ENCODE data around the gene HUNK.
"Not testable (repeated sequence)": the region's sequence is repeated elsewhere in the genome, so short reads cannot be mapped to it uniquely, and the experiment has no call there.

HUNK gene

DNA sequence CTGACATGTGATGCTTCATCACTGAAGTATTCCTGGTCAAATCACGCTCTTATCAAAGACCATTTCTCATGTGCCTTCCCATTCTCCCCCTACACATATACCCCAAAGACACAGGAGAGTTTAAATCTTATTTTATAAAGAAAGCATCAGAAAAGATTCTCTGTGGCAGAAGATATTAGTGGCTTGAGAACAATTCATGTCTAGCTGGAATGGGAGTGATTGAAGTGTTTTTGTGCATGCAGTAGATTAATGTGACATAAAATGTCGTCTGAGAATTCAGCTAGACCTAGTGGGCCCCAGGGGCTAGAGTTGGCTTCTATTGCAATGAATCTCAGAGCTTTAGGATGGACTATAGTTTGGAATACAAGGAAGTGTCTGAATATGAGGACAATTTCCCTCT is 163.9 kb downstream of the HUNK start:
- H3K27ac ChIP-seq = no peak overlapping the region
- DNase-seq (ENCODE audit: low read depth, low spot score) = no peak

DNA sequence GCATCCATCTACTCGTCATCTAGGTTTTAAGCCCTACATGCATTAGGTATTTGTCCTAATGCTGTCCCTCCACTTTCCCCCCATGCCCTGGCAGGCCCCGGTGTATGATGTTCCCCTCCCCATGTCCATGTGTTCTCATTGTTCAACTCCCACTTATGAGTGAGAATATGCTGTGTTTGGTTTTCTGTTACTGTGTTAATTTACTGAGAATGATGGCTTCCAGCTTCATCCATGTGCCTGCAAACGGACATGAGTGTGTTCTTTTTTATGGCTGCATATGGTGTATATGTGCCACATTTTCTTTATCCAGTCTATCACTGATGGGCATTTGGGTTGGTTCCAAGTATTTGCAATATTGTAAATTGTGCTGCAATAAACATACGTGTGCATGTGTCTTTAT is 165.9 kb downstream of the HUNK start:
- not testable (repeated sequence) for H3K27ac ChIP-seq; DNase-seq (ENCODE audit: low read depth, low spot score)

DNA sequence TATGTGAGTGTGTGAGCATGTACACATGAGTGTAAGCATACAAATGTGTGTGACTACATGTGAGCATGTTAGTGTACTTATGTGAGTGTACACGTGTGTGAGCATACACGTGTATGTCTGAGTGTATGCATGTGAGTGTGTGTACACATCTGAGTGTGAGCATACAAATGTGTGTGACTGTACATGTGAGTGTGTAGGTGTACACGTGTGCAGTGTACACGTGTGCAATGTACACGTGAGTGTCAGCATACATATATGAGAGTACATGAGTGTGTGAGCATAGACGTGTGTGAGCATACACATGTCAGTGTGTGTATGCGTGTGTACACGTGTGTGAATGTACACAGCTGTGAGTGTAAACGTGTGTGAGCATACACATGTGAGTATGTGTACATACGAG is 170.6 kb downstream of the HUNK start:
- H3K27ac ChIP-seq = no peak overlapping the region

DNA sequence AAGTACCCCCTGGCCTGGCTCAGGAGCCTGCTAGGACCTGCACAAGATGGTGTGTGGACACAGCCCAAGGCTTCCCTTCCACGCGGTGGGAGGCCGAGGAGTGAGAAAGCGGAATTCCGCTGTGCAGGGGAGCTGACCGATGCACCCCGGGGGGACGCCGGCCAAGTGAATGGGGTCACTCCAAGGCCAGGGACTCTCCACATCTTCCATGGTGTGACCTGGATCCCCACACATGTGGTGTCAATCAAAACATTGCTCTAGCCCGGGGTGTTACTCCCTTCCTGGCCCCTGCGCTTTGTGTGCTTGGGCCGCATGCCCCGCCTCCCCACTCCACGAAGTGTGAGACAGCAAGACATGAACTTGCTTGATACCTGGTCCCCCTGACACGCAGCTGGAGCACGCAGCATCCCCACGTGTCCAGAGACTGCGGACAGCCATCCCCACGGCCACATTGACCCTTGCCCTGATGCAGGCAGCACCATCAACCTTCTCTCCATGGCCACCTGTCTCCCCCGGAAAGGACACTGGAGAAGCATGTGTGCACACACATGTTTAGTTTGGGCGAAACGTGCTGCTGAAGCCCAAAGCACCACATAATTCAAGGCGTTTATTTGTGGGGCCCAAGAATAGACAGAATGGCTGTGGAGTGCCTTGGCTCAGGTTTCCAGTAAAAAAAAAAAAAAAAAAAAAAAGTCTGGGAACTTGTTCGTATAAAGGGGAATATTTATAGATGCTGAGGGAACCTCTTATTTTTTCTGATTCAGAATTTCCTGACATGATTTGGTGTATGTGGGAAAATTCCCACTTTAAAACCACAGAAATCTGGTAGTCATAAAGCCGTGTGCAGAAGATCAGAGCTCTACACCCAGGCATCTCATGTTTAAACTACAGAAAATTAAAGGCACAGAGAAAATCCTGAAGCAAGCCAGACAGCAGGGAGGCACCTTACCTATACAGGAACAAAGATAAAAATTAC is 171.7 kb downstream of the HUNK start:
- no peak for DNase-seq (ENCODE audit: low read depth, low spot score)
- no peak overlapping the region for H3K27ac ChIP-seq

More for the DNA sequence above, 170.6 kb downstream of the HUNK start:
- no peak for DNase-seq (ENCODE audit: low read depth, low spot score)

DNA sequence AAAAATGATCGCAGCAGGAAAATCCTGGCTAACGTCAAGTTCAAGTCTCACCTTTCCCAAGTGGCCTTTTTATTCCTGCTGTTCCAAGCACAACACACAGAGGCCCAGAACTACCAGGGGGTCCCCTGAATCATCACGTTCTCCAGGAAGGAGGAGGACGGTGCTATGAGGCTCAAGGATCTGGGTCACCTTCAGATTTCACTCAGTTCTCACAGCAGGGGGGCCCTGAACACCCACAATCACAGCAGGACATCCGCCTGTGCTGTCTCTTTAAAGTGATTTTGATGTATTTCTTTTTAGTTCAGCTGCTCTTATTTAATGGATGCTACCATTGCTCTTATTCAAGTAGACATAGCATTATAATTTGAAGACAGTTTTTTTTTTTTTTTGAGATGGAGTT is 173.4 kb downstream of the HUNK start:
- no peak for DNase-seq (ENCODE audit: low read depth, low spot score)
- no peak overlapping the region for H3K27ac ChIP-seq

DNA sequence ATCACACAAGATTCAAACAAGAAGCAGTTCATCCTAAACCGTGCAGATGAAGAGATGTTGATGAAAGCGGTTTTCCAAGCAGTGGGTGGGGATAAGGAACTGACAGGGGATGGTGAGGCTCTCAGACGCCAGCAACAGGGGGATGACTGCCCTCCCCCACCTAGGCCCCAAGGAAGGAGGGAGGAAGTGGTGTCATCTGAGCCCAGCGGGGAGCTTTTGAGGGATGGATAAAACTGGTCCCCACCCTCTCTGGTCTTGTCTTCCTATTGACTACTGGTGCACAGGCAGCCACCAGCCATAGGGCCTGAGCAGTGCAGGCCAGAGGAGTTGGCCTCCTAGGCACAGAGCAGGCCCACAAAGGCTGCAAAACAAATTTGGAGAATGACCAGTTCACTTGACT is 175.5 kb downstream of the HUNK start:
- no peak for DNase-seq (ENCODE audit: low read depth, low spot score)
- no peak overlapping the region for H3K27ac ChIP-seq

Measured in epithelial cell of prostate (primary cell).